BJ (cell line): ENCODE measurements around the gene RAPGEF5. TPM values are rescaled to one million over a fixed set of nuclear protein-coding genes. Genes with fewer than 3 reads are reported as not detected.

Source experiments
- CTCF ChIA-PET: fragments of 350-600 bp; formaldehyde crosslinking; extraction: SDS; loops from one replicate; lab custom pipeline; 2021; ENCODE audit warnings: antibody characterized with exemption, inconsistent platforms; lab: Yijun Ruan, JAX
- POLR2A ChIA-PET: fragments of 300-600 bp; sonication (Branson Sonifier 250); formaldehyde crosslinking; extraction: SDS; loops from one replicate; lab custom pipeline; 2021; ENCODE audit warnings: antibody characterized with exemption; lab: Charles Lee
- DNase-seq: peaks from one replicate; pipeline ENCODE4 v3.0.0-alpha.2; 2011; ENCODE audit warnings: low read depth
- H3K27me3 ChIP-seq: 2 replicates; pipeline ENCODE4 v1.6.0; 2011; ENCODE audit warnings: low read length; ENCODE audit not compliant: control insufficient read depth, insufficient read depth
- H3K36me3 ChIP-seq: 2 replicates; pipeline ENCODE4 v1.5.1; 2011; ENCODE audit warnings: low read length; ENCODE audit not compliant: control insufficient read depth, insufficient read depth
- H3K4me3 ChIP-seq: 2 replicates; pipeline ENCODE4 v1.5.1; 2011; ENCODE audit warnings: low read depth, mild to moderate bottlenecking, control low read depth, low read length
- polyA plus RNA-seq: library from polyadenylated mRNA; depleted of rRNA; stranded (reverse); fragments of >200 nt; gene quantifications from 2 replicates; pipeline ENCODE4 v1.2.3, GENCODE V29; 2011
- TF ChIP-seq, protein P1 (sequence below): IDR thresholded peaks from 2 replicates; pipeline ENCODE4 v1.5.1; 2011; ENCODE audit warnings: low read depth, mild to moderate bottlenecking, control low read depth, inconsistent platforms, low read length, moderate library complexity; ENCODE audit not compliant: insufficient read depth

Gene RAPGEF5
- polyA plus RNA-seq, 1 experiment, result not detected

DNA sequence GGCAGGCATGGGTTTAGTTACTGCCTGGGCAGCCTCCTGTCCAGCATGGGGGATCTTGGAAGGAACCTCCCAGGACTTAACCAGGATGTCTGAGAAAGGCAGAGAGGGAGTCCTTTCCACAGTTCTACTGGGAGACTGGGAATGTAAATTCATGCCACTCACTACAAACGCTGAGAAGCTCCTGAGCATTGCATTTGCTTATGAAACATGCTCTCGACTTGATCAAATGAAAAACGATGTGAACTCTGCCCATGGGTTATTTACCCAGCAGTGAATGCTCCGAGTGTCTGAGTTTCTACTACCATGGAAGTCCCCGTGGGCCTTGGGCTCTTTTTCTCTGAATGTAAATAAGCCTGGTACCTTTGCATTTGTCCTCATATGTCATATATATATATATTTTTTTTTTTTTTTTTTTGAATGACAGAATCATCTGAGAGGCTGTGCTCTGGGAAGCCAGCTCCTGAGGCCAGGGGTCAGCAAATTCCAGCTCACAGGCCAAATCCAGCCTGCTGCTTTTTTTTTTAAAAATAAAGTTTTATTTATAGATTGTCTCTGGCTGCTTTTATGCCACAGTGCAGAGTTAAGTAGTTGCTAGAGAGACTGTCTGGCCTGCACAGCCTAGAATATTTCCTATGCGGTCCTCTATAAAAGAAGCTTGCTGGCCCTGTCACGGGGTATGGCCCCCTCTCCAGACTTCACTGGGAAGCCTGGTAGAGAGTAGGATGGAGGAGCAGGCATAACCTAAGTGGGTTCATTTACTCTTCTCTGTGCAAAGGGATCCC is 21.4 kb upstream of the RAPGEF5 start:
- no peaks in the 10 kb centered on the region for H3K36me3 ChIP-seq
- no peak overlapping the region for H3K4me3 ChIP-seq
- TF ChIP-seq, protein P1, sequence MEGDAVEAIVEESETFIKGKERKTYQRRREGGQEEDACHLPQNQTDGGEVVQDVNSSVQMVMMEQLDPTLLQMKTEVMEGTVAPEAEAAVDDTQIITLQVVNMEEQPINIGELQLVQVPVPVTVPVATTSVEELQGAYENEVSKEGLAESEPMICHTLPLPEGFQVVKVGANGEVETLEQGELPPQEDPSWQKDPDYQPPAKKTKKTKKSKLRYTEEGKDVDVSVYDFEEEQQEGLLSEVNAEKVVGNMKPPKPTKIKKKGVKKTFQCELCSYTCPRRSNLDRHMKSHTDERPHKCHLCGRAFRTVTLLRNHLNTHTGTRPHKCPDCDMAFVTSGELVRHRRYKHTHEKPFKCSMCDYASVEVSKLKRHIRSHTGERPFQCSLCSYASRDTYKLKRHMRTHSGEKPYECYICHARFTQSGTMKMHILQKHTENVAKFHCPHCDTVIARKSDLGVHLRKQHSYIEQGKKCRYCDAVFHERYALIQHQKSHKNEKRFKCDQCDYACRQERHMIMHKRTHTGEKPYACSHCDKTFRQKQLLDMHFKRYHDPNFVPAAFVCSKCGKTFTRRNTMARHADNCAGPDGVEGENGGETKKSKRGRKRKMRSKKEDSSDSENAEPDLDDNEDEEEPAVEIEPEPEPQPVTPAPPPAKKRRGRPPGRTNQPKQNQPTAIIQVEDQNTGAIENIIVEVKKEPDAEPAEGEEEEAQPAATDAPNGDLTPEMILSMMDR, result no peak
- ChIA-PET CTCF (interaction anchor here (0.6 to 0.7 kb wide), 2 partner anchors 10 to 156 kb away, joined by 3 to 6 read pairs; no protein-coding TSS in a partner anchor), POLR2A (no interaction called here)
- no peak for DNase-seq
- peaks cover 2% of the 10 kb centered on the region; the same call in 1 of the 2 replicates for H3K27me3 ChIP-seq

DNA sequence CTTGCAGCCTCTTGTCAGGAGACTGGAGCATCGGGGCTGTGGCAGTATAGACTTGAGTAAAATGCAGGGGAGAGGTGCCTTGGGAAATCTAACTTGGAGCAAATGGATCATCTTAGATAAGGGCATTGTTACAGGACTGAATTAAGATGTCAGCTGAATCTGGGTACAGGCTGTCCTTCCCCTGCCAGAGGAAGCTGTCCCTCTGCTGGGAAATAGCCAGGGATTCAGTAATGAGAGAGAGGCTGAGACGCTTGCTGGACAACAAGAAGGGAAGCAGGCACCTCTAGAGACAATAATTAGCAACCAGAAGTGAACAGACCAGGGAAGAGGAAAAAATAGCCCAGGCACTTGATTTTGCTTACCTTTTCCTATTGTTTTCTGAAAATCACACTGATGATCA is 20.7 kb upstream of the RAPGEF5 start:
- peaks cover 2% of the 10 kb centered on the region; the same call in 1 of the 2 replicates for H3K27me3 ChIP-seq
- H3K36me3 ChIP-seq, result no peaks in the 10 kb centered on the region
- DNase-seq, result no peak
- POLR2A ChIA-PET, result no interaction called here
- CTCF ChIA-PET, result no interaction called here
- TF ChIP-seq, protein P1, result no peak
- no peak overlapping the region for H3K4me3 ChIP-seq

DNA sequence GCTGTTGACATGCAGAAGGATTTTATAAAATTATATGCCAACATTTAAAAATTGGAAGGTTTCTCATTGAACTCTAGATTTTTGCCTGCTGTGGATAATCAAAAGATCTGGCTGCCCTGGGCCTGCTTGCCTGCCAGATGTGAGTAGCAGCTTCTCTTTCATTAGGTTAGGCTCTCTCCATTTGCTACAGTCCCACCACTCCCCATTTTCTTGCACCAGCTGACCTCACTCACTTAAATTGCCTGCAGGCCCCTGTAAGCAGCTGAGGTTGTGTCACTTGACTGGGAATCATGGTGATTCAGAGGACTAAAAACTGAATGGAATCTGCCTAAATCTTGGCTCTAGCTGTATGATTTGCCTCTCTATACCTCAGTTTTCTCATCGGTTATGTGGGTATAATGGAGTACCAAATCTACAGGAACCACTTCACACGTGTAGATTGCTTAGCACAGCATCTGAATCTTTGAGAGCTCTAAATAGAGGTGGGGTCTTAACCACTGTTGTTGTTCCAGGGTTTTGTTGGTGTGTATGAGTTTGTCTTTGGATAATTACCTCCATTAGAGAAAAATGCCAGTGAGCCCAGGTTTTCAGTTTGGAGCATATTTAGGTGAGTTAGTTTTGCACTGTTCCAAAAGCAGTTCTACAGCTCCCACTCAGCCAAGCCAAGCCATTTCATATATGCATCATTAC is 18.6 kb upstream of the RAPGEF5 start:
- ChIA-PET CTCF (no interaction called here), POLR2A (no interaction called here)
- H3K36me3 ChIP-seq, result no peaks in the 10 kb centered on the region
- TF ChIP-seq, protein P1, result no peak
- H3K4me3 ChIP-seq, result no peak overlapping the region
- H3K27me3 ChIP-seq, result no peaks in the 10 kb centered on the region
- no peak for DNase-seq

DNA sequence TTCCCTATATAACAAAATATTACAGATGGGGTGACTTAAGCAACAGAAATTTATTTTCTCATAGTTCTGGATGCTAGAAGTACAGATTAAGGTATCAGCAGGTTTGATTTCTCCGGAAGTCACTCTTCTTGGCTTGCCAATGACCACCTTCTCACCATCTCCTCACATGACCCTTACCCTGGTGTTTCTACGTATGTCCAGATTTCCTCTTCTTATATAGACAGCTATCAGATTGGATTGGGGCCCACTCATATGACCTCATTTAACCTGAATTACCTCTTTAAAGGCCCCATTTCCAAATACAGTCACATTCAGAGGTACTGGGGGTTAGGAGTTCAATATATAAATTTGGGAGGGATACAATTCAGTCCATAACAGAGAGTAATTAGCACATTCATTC is 17.0 kb upstream of the RAPGEF5 start:
- TF ChIP-seq, protein P1, result no peak
- Histone ChIP-seq H3K4me3 (no peak overlapping the region), H3K36me3 (no peaks in the 10 kb centered on the region), H3K27me3 (no peaks in the 10 kb centered on the region)
- CTCF ChIA-PET, result no interaction called here
- no peak for DNase-seq
- POLR2A ChIA-PET, result no interaction called here

DNA sequence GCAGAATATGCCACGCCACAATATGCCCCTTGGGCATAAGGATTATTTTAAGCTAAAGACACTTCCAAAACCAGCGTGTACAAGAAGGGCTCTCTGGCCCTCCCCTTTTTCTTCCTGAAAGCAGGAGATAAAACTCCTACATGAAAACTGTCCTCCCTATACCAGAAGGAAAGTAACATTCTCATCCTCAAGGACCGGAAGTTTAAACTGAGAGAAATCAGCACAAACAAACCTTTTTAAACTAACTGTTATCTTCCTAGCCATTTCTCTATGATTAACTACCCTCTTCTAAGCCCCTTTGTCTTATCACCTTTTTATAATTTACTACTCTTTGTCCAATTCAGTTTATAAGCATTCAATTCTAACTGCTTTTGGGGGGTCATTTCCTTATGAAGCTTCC is 16.4 kb upstream of the RAPGEF5 start:
- DNase-seq, result no peak
- TF ChIP-seq, protein P1, result no peak
- CTCF ChIA-PET, result no interaction called here
- no peak overlapping the region for H3K4me3 ChIP-seq
- no peaks in the 10 kb centered on the region for H3K27me3 ChIP-seq
- POLR2A ChIA-PET, result no interaction called here
- H3K36me3 ChIP-seq, result no peaks in the 10 kb centered on the region
